Keratinocyte (primary cell): Measurements from ENCODE around the gene ATP5ME. TPM values are rescaled to one million over a fixed set of nuclear protein-coding genes. Genes with fewer than 3 reads are reported as not detected.
A peak's percentile ranks its signal among the peaks of the same experiment; 100 is the strongest.

Experiments
- DNase-seq: peaks from one replicate; pipeline ENCODE4 v3.0.0-alpha.2; 2011; ENCODE audit warnings: low read depth, missing footprints, low spot score
- FAIRE-seq: peaks from 2 replicates; lab custom pipeline; 2011; peaks lifted over from hg19 to GRCh38; lab: Jason Lieb, UNC
- H2AFZ ChIP-seq: 2 replicates; pipeline ENCODE4 v1.6.0; 2012; ENCODE audit warnings: low read length, control low read depth, inconsistent platforms; ENCODE audit not compliant: control insufficient read depth
- H3K27ac ChIP-seq: 2 replicates; pipeline ENCODE4 v1.5.1; 2011; ENCODE audit warnings: low read length; ENCODE audit not compliant: control insufficient read depth, insufficient read depth
- H3K27me3 ChIP-seq: 3 replicates; pipeline ENCODE4 v1.6.0; 2011; ENCODE audit warnings: low read length; ENCODE audit not compliant: control insufficient read depth, insufficient read depth; ENCODE audit errors: extremely low read depth
- H3K36me3 ChIP-seq, 2 experiments: 2 replicates in 1 of 2; 3 replicates in 1 of 2; pipeline ENCODE4 v1.5.1; 2011; ENCODE audit warnings: low read length in 2 of 2, mild to moderate bottlenecking in 1 of 2; ENCODE audit not compliant: control insufficient read depth in 2 of 2, insufficient read depth in 2 of 2; ENCODE audit errors: extremely low read depth in 1 of 2
- H3K4me1 ChIP-seq: 3 replicates; pipeline ENCODE4 v1.5.1; 2011; ENCODE audit warnings: low read length; ENCODE audit not compliant: control insufficient read depth, insufficient read depth; ENCODE audit errors: extremely low read depth
- H3K4me2 ChIP-seq: 3 replicates; pipeline ENCODE4 v1.6.0; 2011; ENCODE audit warnings: low read depth, low read length; ENCODE audit not compliant: control insufficient read depth, insufficient read depth; ENCODE audit errors: extremely low read depth
- H3K4me3 ChIP-seq, 3 experiments: fragments of 200-600 bp in 1 of 3; sonication (generic) in 1 of 3; 2 replicates in 2 of 3; 3 replicates in 1 of 3; pipeline ENCODE4 v1.5.1; 2011 to 2016; ENCODE audit warnings: low read length in 3 of 3, mild to moderate bottlenecking in 3 of 3, control low read depth in 2 of 3, inconsistent platforms in 1 of 3, low read depth in 1 of 3, mixed read lengths in 1 of 3, mixed run types in 1 of 3, moderate library complexity in 1 of 3; ENCODE audit not compliant: control insufficient read depth in 2 of 3, insufficient read depth in 2 of 3; ENCODE audit errors: extremely low read depth in 1 of 3
- H3K79me2 ChIP-seq: 2 replicates; pipeline ENCODE4 v1.6.0; 2012; ENCODE audit warnings: low read length; ENCODE audit not compliant: control insufficient read depth, insufficient read depth
- H3K9ac ChIP-seq: 3 replicates; pipeline ENCODE4 v1.6.0; 2011; ENCODE audit warnings: low read length; ENCODE audit not compliant: control insufficient read depth, insufficient read depth; ENCODE audit errors: extremely low read depth
- H3K9me1 ChIP-seq: 3 replicates; pipeline ENCODE4 v1.6.0; 2011; ENCODE audit warnings: low read length; ENCODE audit not compliant: control insufficient read depth, insufficient read depth; ENCODE audit errors: extremely low read depth
- H3K9me3 ChIP-seq: 2 replicates; pipeline ENCODE4 v1.5.1; 2012; ENCODE audit warnings: low read depth, low read length; ENCODE audit not compliant: control insufficient read depth
- H4K20me1 ChIP-seq: 3 replicates; pipeline ENCODE4 v1.6.0; 2011; ENCODE audit warnings: low read length; ENCODE audit not compliant: control insufficient read depth, insufficient read depth; ENCODE audit errors: extremely low read depth
- CTCF ChIP-seq, 3 experiments: IDR thresholded peaks in 1 of 3; conservative IDR thresholded peaks in 1 of 3; optimal IDR thresholded peaks in 1 of 3; 2 replicates in 2 of 3; 3 replicates in 1 of 3; pipeline versions ENCODE3 to v1.5.1; 2011; ENCODE audit warnings: low read length in 3 of 3, mild to moderate bottlenecking in 3 of 3, moderate library complexity in 2 of 3, control low read depth in 1 of 3, inconsistent platforms in 1 of 3; ENCODE audit not compliant: insufficient read depth in 2 of 3; ENCODE audit errors: extremely low read depth in 1 of 3
- EZH2 ChIP-seq: IDR thresholded peaks from one replicate; pipeline ENCODE4 v1.6.1; 2012; ENCODE audit warnings: inconsistent platforms, mild to moderate bottlenecking, low read length, moderate library complexity
- dilution Hi-C: fragments of 300-500 bp; cut with MboI; formaldehyde crosslinking; loops from one replicate; pipeline ENCODE4 v1.7.0; 2020; ENCODE audit warnings: low sequenced_read_pairs; ENCODE audit not compliant: extremely low pct_ligation_motif_present
- polyA plus RNA-seq, 5 experiments: library from polyadenylated mRNA; depleted of rRNA in 3 of 5; stranded (reverse) in 3 of 5; stranded (forward) in 1 of 5; unstranded in 1 of 5; fragments of >200 nt; gene quantifications; 1 replicate in 1 of 5; 2 replicates in 3 of 5; 3 replicates in 1 of 5; pipeline versions ENCODE4 v1.2.1 to v1.2.3, GENCODE V29; 2011 to 2012; ENCODE audit warnings: missing spikeins in 2 of 5, low read depth in 1 of 5, low replicate concordance in 1 of 5

Gene ATP5ME
- polyA plus RNA-seq, 1 donor (not counting 4 experiments of a cell fraction or from before 2014, with no cell fraction given), result 438 TPM

GRCh38 chr4:722169-722725, 48.2 kb upstream of the ATP5ME start:
- H3K27ac ChIP-seq, result no peak overlapping the region
- peaks cover 80% of the 10 kb centered on the region for H3K79me2 ChIP-seq
- peak overlapping the region; percentile 10 for H3K4me2 ChIP-seq
- peaks cover 2% of the 10 kb centered on the region for H3K9me1 ChIP-seq
- H2AFZ ChIP-seq, result no peak overlapping the region
- no peaks in the 10 kb centered on the region for H3K27me3 ChIP-seq
- H3K9ac ChIP-seq, result no peak overlapping the region
- H3K4me3 ChIP-seq, result no peak overlapping the region
- H3K9me3 ChIP-seq, result no peaks in the 10 kb centered on the region
- dilution Hi-C loops, result no loop called here
- H3K4me1 ChIP-seq, result peaks cover 19% of the 10 kb centered on the region
- peaks cover 4 to 6% of the 10 kb centered on the region in 2 experiments for H3K36me3 ChIP-seq
- TF ChIP-seq CTCF (optimal IDR thresholded peaks at IDR 0.05 in 1 of 3, IDR thresholded peaks at IDR 0.05 in 1 of 3, conservative IDR thresholded peaks at IDR 0.05 in 1 of 3; ENCODE audit: extremely low read depth in 1 of 3, insufficient read depth in 2 of 3, low read length in 3 of 3) (no peak), EZH2 (no peak)
- DNase-seq, result no peak
- no peak for FAIRE-seq
- peaks cover 16% of the 10 kb centered on the region for H4K20me1 ChIP-seq

- H4K20me1 ChIP-seq, result peaks cover 16% of the 10 kb centered on the region
- H3K4me2 ChIP-seq, result peak overlapping the region; percentile 89
- H3K36me3 ChIP-seq, result peaks cover 4 to 6% of the 10 kb centered on the region in 2 experiments
- TF ChIP-seq CTCF (optimal IDR thresholded peaks at IDR 0.05 in 1 of 3, IDR thresholded peaks at IDR 0.05 in 1 of 3, conservative IDR thresholded peaks at IDR 0.05 in 1 of 3; ENCODE audit: extremely low read depth in 1 of 3, insufficient read depth in 2 of 3, low read length in 3 of 3) (no peak), EZH2 (no peak)
- peaks cover 79% of the 10 kb centered on the region for H3K79me2 ChIP-seq
- H3K9me3 ChIP-seq, result no peaks in the 10 kb centered on the region
- DNase-seq (peak; percentile 81), FAIRE-seq (peak; percentile 84)
- H3K4me3 ChIP-seq, result peak overlapping the region in 2 of 3 experiments; percentile 45 to 62
- H3K27me3 ChIP-seq, result no peaks in the 10 kb centered on the region
- H3K4me1 ChIP-seq, result peaks cover 19% of the 10 kb centered on the region
- H3K9ac ChIP-seq, result peak overlapping the region; percentile 67
- H2AFZ ChIP-seq, result peak overlapping the region; percentile 41
- dilution Hi-C loops, result no loop called here
- peaks cover 2% of the 10 kb centered on the region for H3K9me1 ChIP-seq
- peak overlapping the region; percentile 88 for H3K27ac ChIP-seq
Observed at GRCh38 chr4:721261-722168, 47.4 kb upstream of the ATP5ME start.
